Mucosa of rectum (tissue), 2 donors: Measurements from ENCODE around the gene UNC13C.

Source experiments
- H3K27ac ChIP-seq, 2 donors: one replicate each; pipeline ENCODE4 v1.7.0; 2013; ENCODE audit warnings: inconsistent platforms in 2 of 2, low read depth in 2 of 2, low read length in 2 of 2
- H3K27me3 ChIP-seq, 2 donors: one replicate each; pipeline ENCODE4 v1.7.0; 2013; ENCODE audit warnings: low read length in 2 of 2; ENCODE audit not compliant: control insufficient read depth in 2 of 2, insufficient read depth in 2 of 2
- H3K36me3 ChIP-seq, 2 donors: one replicate each; pipeline ENCODE4 v1.7.0; 2013; ENCODE audit warnings: low read length in 2 of 2; ENCODE audit not compliant: control insufficient read depth in 2 of 2, insufficient read depth in 2 of 2
- H3K4me1 ChIP-seq, 2 donors: one replicate each; pipeline ENCODE4 v1.7.0; 2013; ENCODE audit warnings: low read length in 2 of 2, mild to moderate bottlenecking in 1 of 2; ENCODE audit not compliant: control insufficient read depth in 2 of 2, insufficient read depth in 2 of 2
- H3K4me3 ChIP-seq, 2 donors: one replicate each; pipeline ENCODE4 v1.7.0; 2013; ENCODE audit warnings: low read length in 2 of 2
- H3K9ac ChIP-seq, 2 donors: one replicate each; pipeline ENCODE4 v1.7.0; 2013; ENCODE audit warnings: low read length in 2 of 2, low read depth in 1 of 2, mild to moderate bottlenecking in 1 of 2
- H3K9me3 ChIP-seq, 2 donors: one replicate each; pipeline ENCODE4 v1.7.0; 2013; ENCODE audit warnings: low read length in 2 of 2; ENCODE audit not compliant: control insufficient read depth in 2 of 2
- donor health status: healthy.
- donor health status: Normal muscosa, but diverticular disease.

UNC13C gene

DNA sequence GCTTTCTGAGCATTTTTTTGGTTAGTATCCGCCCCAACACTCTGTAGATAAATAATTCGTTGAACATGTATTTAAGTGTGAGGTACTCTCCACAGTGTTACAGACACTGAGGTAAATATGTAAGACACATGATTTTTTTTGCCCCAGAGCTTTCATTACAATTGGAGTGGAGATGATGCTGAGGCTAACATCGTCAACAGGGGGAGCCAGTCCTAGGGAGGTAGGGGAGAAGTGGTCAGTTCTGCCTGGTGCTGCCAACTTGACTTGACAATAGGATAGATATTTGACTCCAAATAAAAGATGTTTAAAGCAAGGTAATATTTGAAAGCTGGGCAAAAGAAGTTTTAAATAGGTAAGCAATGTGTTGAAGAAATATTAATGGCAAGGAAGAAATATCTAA lies 295.7 kb downstream of the UNC13C start:
- no peaks in the 10 kb centered on the region for H3K4me1 ChIP-seq
- no peak overlapping the region for H3K9ac ChIP-seq
- no peak overlapping the region for H3K4me3 ChIP-seq
- H3K27me3 ChIP-seq, result no peaks in the 10 kb centered on the region
- H3K27ac ChIP-seq, result no peak overlapping the region
- H3K36me3 ChIP-seq, result no peaks in the 10 kb centered on the region
- no peaks in the 10 kb centered on the region for H3K9me3 ChIP-seq

DNA sequence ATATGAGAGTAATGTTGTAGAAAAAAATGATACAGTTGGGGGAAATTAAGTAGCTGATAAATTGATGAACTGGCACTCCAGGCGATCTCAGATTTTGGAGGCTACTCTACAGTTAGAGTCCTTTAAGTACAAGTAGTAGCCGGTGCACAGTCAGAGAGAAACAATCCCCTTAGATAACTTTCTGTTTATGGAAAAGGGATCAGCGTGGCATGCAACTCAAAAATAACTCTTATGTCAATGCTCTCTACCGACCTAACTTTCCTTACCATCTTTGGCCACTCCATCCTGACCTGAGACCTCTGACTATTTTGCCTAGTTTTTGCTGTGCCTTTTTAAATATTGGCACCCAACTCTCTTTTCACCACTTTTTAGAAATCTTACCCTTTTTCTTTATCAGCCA lies 299.6 kb downstream of the UNC13C start:
- Histone ChIP-seq H3K9me3 (no peaks in the 10 kb centered on the region), H3K4me1 (no peaks in the 10 kb centered on the region), H3K4me3 (no peak overlapping the region), H3K9ac (no peak overlapping the region), H3K27ac (no peak overlapping the region), H3K36me3 (no peaks in the 10 kb centered on the region), H3K27me3 (no peaks in the 10 kb centered on the region)

DNA sequence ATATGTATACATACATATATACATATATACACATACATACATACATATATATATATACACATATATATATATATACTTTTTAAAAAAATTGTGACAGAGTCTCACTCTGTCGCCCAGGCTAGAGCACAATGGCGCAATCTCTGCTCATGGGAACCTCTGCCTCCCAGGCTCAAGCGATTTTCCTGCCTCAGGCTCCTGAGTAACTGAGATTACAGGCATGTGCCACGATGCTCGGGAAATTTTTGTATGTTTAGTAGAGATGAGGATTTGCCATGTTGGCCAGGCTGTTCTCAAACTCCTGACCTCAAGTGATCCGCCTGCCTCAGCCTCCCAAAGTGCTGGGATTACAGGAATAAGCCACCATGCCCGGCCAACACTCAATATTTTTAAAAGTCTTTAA lies 302.5 kb downstream of the UNC13C start:
- H3K4me3 ChIP-seq, result no peak overlapping the region
- H3K9me3 ChIP-seq, result no peaks in the 10 kb centered on the region
- H3K36me3 ChIP-seq, result no peaks in the 10 kb centered on the region
- no peak overlapping the region for H3K9ac ChIP-seq
- H3K27ac ChIP-seq, result no peak overlapping the region
- H3K4me1 ChIP-seq, result no peaks in the 10 kb centered on the region
- no peaks in the 10 kb centered on the region for H3K27me3 ChIP-seq

DNA sequence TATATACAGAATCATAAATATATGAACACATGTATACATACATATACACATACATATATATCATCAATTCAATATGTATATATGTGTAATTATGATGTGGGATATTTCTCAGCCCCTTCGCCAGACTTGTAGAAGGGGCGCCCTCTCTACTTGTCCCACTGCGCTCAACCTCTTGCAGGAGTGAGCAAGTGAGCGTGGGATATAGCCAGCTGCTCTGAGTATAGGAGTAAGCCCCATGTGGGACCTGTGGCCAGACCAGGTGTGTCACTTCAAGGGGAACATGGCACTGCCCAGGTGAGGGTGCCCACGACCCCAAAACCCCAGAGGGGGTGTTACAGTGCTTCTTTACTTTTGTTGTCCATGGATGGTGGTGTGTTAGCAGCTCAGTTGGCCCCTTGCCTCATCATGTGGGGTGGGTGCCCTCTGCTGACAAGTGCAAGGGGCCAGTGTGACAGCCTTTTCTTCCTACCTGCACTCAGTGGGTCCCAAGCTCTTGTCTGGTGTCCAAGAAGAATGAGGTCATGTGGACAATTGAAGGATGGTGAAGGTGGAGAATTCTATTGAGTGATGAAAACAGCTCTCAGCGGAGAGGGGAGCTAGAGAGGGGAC lies 304.1 kb downstream of the UNC13C start:
- no peak overlapping the region for H3K27ac ChIP-seq
- no peaks in the 10 kb centered on the region for H3K36me3 ChIP-seq
- H3K27me3 ChIP-seq, result no peaks in the 10 kb centered on the region

DNA sequence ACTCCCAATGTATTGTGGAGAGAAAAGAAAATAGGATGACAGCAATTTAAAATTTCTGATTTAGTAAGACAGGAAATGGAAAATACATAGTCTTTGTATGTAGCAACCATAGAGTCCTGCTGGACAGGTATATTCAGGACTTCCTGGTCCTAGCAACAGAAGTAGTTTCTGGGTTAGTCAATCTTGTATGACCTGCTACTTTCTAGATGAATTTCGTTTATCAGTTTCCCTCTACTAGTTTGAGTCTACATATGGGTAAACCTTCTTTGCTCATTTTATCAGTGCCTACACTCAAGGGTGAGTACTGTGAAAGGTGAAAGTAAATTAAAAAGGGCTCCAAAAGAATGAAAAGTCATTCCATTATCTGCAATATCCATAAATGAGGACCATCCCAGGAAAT lies 309.8 kb downstream of the UNC13C start:
- H3K36me3 ChIP-seq, result no peaks in the 10 kb centered on the region
- H3K4me1 ChIP-seq, result no peaks in the 10 kb centered on the region
- H3K9me3 ChIP-seq, result no peaks in the 10 kb centered on the region
- H3K27me3 ChIP-seq, result no peaks in the 10 kb centered on the region
- no peak overlapping the region for H3K27ac ChIP-seq
- no peak overlapping the region for H3K9ac ChIP-seq
- H3K4me3 ChIP-seq, result no peak overlapping the region

More for the DNA sequence above, 304.1 kb downstream of the UNC13C start:
- no peak overlapping the region for H3K4me3 ChIP-seq
- no peaks in the 10 kb centered on the region for H3K4me1 ChIP-seq
- no peak overlapping the region for H3K9ac ChIP-seq
- H3K9me3 ChIP-seq, result no peaks in the 10 kb centered on the region

DNA sequence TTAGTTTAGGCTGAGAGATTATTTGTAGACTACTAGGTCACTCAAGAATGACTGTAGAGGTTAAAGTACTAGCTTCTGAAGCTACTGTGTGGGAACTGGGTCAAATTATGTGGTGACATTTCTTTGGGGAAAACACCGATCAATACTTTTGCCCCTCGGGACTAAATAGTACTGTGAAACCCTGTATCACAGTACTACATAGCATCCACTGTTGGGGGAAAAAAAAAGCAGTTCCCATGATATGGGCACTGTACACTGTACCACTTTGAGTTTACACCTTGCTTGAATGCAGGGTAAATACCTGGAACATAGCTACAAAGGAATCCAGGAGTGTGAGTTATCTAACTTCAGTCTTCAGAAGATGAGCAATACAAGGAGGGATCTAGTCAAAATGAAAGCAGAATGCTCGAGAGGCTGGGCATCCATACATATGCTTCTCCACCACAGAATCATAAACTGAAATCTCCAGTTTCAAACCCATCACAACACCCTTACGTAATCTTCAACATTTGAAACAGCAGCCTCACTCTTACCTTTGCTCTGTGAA lies 311.4 kb downstream of the UNC13C start:
- Histone ChIP-seq H3K9me3 (no peaks in the 10 kb centered on the region), H3K27me3 (no peaks in the 10 kb centered on the region), H3K27ac (no peak overlapping the region), H3K4me1 (no peaks in the 10 kb centered on the region), H3K36me3 (no peaks in the 10 kb centered on the region), H3K4me3 (no peak overlapping the region), H3K9ac (no peak overlapping the region)

DNA sequence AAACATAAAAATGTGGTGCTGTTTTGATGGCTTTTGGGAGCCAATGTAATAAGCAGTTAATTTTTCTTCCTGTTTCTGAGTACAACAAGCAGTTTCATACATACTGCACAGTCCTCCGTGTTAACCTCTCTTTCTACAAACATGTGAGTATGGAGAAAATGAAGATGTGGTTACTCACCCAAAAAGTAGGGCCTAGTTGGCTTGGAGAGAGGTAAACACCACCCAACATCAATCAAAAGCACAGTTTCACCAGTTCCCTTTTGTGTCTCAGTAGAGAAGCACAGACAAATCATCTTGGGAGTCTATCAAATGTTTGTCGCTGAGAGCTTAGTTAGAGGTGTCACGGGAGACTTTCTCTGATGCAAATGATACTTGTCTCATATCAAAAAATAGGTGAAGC lies 320.2 kb downstream of the UNC13C start:
- H3K36me3 ChIP-seq, result no peaks in the 10 kb centered on the region
- no peak overlapping the region for H3K27ac ChIP-seq
- H3K9me3 ChIP-seq, result no peaks in the 10 kb centered on the region
- H3K4me1 ChIP-seq, result no peaks in the 10 kb centered on the region
- no peak overlapping the region for H3K9ac ChIP-seq
- no peak overlapping the region for H3K4me3 ChIP-seq
- no peaks in the 10 kb centered on the region for H3K27me3 ChIP-seq

DNA sequence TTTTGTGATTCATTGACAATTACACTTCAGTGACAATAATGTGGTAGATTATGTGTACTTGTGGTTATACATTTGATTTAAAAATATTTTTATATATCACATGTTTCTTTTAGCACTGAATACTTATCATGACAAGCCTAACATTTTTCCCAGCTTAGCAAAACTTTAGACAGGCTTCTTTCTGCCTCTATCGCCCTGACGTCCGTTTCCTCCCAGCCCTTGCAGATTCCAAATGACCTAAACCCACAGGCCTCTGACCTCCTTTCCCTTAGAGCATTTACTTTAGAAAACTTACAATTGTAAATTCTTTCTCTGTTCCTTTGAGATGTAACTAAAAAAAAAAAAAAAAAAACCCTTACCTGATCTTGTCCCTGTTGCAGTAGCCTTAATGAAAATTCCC lies 326.1 kb downstream of the UNC13C start:
- Histone ChIP-seq H3K27me3 (no peaks in the 10 kb centered on the region), H3K9ac (no peak overlapping the region), H3K36me3 (no peaks in the 10 kb centered on the region), H3K4me1 (no peaks in the 10 kb centered on the region), H3K4me3 (no peak overlapping the region), H3K9me3 (peaks cover 0 to 2% of the 10 kb centered on the region in 2 donors), H3K27ac (no peak overlapping the region)

DNA sequence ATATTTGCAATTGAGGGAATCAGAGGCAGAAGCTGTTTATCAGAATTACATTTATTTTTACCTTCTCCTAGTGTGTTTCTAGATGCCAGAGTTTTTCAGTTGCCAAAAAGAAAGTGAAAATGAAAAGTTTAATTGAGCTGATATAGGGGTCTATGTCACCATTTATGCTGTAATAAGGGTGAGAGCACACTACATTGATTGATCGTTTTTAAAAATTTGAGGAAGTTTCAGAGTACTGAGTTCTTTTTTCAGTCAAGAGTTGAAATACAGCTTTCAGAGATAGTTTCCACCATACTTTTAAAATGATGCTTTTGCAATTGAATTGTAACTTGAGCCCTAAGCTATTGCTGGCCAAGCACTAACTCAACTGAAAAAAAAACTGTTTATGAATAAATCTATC lies 326.9 kb downstream of the UNC13C start:
- H3K27ac ChIP-seq, result no peak overlapping the region
- H3K4me1 ChIP-seq, result no peaks in the 10 kb centered on the region
- no peaks in the 10 kb centered on the region for H3K36me3 ChIP-seq
- H3K9me3 ChIP-seq, result peaks cover 0 to 2% of the 10 kb centered on the region in 2 donors
- no peak overlapping the region for H3K4me3 ChIP-seq
- H3K27me3 ChIP-seq, result no peaks in the 10 kb centered on the region
- no peak overlapping the region for H3K9ac ChIP-seq

DNA sequence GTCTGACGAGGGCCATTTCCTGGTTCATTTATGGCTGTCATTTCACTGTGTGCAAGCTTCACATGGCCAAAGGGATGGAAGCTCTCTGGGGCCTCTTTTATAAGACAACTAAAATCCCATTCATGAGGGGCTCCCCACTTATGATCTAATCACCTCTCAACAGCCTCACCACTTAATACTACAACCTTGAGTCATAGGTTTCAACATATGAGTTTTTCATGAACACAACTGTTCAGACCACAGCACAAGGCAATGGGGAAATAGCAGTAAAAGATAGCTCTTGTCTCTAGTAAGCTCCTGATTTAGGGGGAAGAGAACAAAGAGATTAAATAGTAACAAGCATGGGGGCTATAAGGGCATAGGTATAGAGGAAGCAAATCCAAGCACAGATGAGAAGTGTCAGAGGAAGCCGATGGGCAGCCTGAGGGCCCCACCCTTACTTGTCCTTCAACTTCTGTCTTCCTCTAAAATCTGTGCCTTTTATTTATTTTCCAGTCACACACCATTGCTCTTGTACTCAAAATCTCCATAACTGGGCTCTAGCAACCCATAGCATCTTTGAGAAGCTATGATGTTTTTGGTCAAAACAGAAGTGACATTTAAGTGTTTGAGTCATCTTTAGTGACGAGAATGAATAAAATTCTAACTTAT lies 329.1 kb downstream of the UNC13C start:
- H3K27ac ChIP-seq, result no peak overlapping the region
- H3K27me3 ChIP-seq, result no peaks in the 10 kb centered on the region
- H3K4me1 ChIP-seq, result no peaks in the 10 kb centered on the region
- H3K4me3 ChIP-seq, result no peak overlapping the region
- peaks cover 0 to 2% of the 10 kb centered on the region in 2 donors for H3K9me3 ChIP-seq
- no peak overlapping the region for H3K9ac ChIP-seq
- no peaks in the 10 kb centered on the region for H3K36me3 ChIP-seq
